A549 (cell line): Measurements from ENCODE around the gene MAGEA8. TPM values are rescaled to one million over a fixed set of nuclear protein-coding genes. Genes with fewer than 3 reads are reported as not detected.

Experiments
- ATAC-seq, 2 experiments: fragments of 200-7000 bp in 1 of 2; fragments of >200 bp in 1 of 2; cut with Nextera tagmentation in 1 of 2; cut with Tn5 transposase in 1 of 2; 3 replicates each; pipeline versions ENCODE4 v1.8.0 to v1.9.1; 2018 to 2020; ENCODE audit warnings: mild to moderate bottlenecking in 1 of 2, moderate library complexity in 1 of 2
- CTCF ChIA-PET: fragments of 300-600 bp; sonication (Branson Sonifier 250); formaldehyde crosslinking; extraction: SDS; loops from one replicate; lab custom pipeline; 2021; ENCODE audit warnings: antibody characterized with exemption, inconsistent platforms; lab: Yijun Ruan, JAX
- POLR2A ChIA-PET: fragments of 350-600 bp; formaldehyde crosslinking; extraction: SDS; loops from one replicate; lab custom pipeline; 2021; ENCODE audit warnings: antibody characterized with exemption, inconsistent platforms; lab: Yijun Ruan, JAX
- DNase-seq, 2 experiments: peaks; one replicate each; pipeline versions ENCODE4 v3.0.0 to v3.0.0-alpha.2; 2011 to 2016; ENCODE audit warnings: low read depth in 1 of 2, low spot score in 1 of 2
- FAIRE-seq: peaks from 2 replicates; lab custom pipeline; 2011; peaks lifted over from hg19 to GRCh38; lab: Jason Lieb, UNC
- H3K27ac ChIP-seq, 2 experiments: fragments of >200 bp; sonication (Bioruptor Twin); formaldehyde crosslinking; 3 replicates each; pipeline ENCODE4 v1.5.1; 2016 to 2017
- H3K4me1 ChIP-seq: fragments of >200 bp; sonication (Bioruptor Twin); formaldehyde crosslinking; 3 replicates; pipeline ENCODE4 v1.6.1; 2016
- H3K4me2 ChIP-seq: fragments of >200 bp; sonication (Bioruptor Twin); formaldehyde crosslinking; 3 replicates; pipeline ENCODE4 v1.6.1; 2016
- H3K4me3 ChIP-seq: fragments of >200 bp; sonication (Bioruptor Twin); formaldehyde crosslinking; 3 replicates; pipeline ENCODE4 v1.5.1; 2016
- H3K9me3 ChIP-seq: fragments of >200 bp; sonication (Bioruptor Twin); formaldehyde crosslinking; 3 replicates; pipeline ENCODE4 v1.6.1; 2016
- CBX8 ChIP-seq: fragments of 200-600 bp; sonication (generic); IDR thresholded peaks from 2 replicates; pipeline ENCODE4 v1.6.1; 2016
- CHD2 ChIP-seq: fragments of 150-350 bp; IDR thresholded peaks from 2 replicates; pipeline ENCODE4 v1.6.1; 2014; ENCODE audit warnings: low read length; ENCODE audit not compliant: partially characterized antibody
- CHD4 ChIP-seq: fragments of 200-600 bp; sonication (generic); IDR thresholded peaks from 2 replicates; pipeline ENCODE4 v1.6.1; 2016; ENCODE audit warnings: antibody characterized with exemption, mild to moderate bottlenecking, borderline replicate concordance
- CTCF ChIP-seq: fragments of >200 bp; sonication (Bioruptor Twin); formaldehyde crosslinking; IDR thresholded peaks from 3 replicates; pipeline ENCODE4 v1.5.1; 2016
- ELK1 ChIP-seq: fragments of 150-350 bp; IDR thresholded peaks from 2 replicates; pipeline ENCODE4 v1.6.1; 2014; ENCODE audit warnings: low read depth, mild to moderate bottlenecking, low read length
- HES2 ChIP-seq: fragments of >200 bp; sonication (Bioruptor Twin); formaldehyde crosslinking; IDR thresholded peaks from 2 replicates; pipeline ENCODE4 v1.6.1; 2016
- HOXB13 ChIP-seq: fragments of 250-450 bp; sonication (Bioruptor Pico); IDR thresholded peaks from 2 replicates; pipeline ENCODE4 v1.5.0; 2020; ENCODE audit warnings: low read depth, mild to moderate bottlenecking, moderate library complexity
- HOXB5 ChIP-seq: fragments of 250-450 bp; sonication (Bioruptor Pico); IDR thresholded peaks from 2 replicates; pipeline ENCODE4 v1.5.0; 2020; ENCODE audit warnings: mild to moderate bottlenecking, moderate library complexity
- KDM5A ChIP-seq: fragments of 200-600 bp; sonication (generic); IDR thresholded peaks from 2 replicates; pipeline ENCODE4 v1.6.1; 2016; ENCODE audit warnings: antibody characterized with exemption, mild to moderate bottlenecking
- MAFK ChIP-seq: fragments of 450-650 bp; IDR thresholded peaks from 2 replicates; pipeline ENCODE4 v1.6.1; 2014; ENCODE audit not compliant: partially characterized antibody
- MAZ ChIP-seq: fragments of 150-350 bp; IDR thresholded peaks from 2 replicates; pipeline ENCODE4 v1.6.1; 2014; ENCODE audit warnings: antibody characterized with exemption, low read depth, low read length, borderline replicate concordance
- NPAS2 ChIP-seq: fragments of 250-450 bp; sonication (Bioruptor Pico); IDR thresholded peaks from 2 replicates; pipeline ENCODE4 v1.8.0; 2022; ENCODE audit warnings: mild to moderate bottlenecking, moderate library complexity, borderline replicate concordance
- POLR2AphosphoS2 ChIP-seq: conservative IDR thresholded peaks from 2 replicates; pipeline ENCODE4 v1.6.1; 2012; ENCODE audit warnings: low read length, improper control_type of control experiment, inconsistent platforms
- RAD21 ChIP-seq, 2 experiments: fragments of >200 bp in 1 of 2; sonication (Bioruptor Twin) in 1 of 2; formaldehyde crosslinking in 1 of 2; IDR thresholded peaks in 1 of 2; conservative IDR thresholded peaks in 1 of 2; 2 replicates in 1 of 2; 3 replicates in 1 of 2; pipeline ENCODE4 v1.6.1; 2012 to 2018; ENCODE audit warnings: inconsistent platforms in 1 of 2
- REST ChIP-seq: fragments of 200-600 bp; sonication (generic); IDR thresholded peaks from 2 replicates; pipeline ENCODE4 v1.6.1; 2016; ENCODE audit warnings: antibody characterized with exemption, mild to moderate bottlenecking, moderate library complexity
- RFX5 ChIP-seq: fragments of 450-650 bp; IDR thresholded peaks from 2 replicates; pipeline ENCODE4 v1.7.1; 2014; ENCODE audit warnings: antibody characterized with exemption, mild to moderate bottlenecking, moderate library complexity
- TP53 ChIP-seq: fragments of 250-450 bp; sonication (Bioruptor Pico); IDR thresholded peaks from 2 replicates; pipeline ENCODE4 v1.5.0; 2021; ENCODE audit warnings: mild to moderate bottlenecking, moderate library complexity
- ZSCAN20 ChIP-seq: fragments of 250-450 bp; sonication (Bioruptor Pico); IDR thresholded peaks from 2 replicates; pipeline ENCODE4 v1.8.0; 2022; ENCODE audit warnings: mild to moderate bottlenecking, moderate library complexity
- WGBS: methylation state at CpG from one replicate; pipeline ENCODE4 v1.1.6; 2017; ENCODE audit errors: missing lambda C conversion rate; 5-methylcytosine and 5-hydroxymethylcytosine counted together
- polyA plus RNA-seq, 4 experiments: library from polyadenylated mRNA; depleted of rRNA in 3 of 4; stranded (reverse); fragments of >200 nt; fragmentation: RNase III in 1 of 4; extraction: RNeasy Plus Mini Kit Qiagen cat#74134 plus additional on column Dnase treatment in 1 of 4; gene quantifications; 2 replicates in 3 of 4; 3 replicates in 1 of 4; pipeline ENCODE4 v1.2.3, GENCODE V29; 2011 to 2017
- TF ChIP-seq, protein P1 (sequence below): fragments of 450-650 bp; IDR thresholded peaks from 2 replicates; pipeline ENCODE4 v1.6.1; 2014; ENCODE audit warnings: antibody characterized with exemption

MAGEA8 gene
- polyA plus RNA-seq, 2 of the 4 experiments (the other 2 are of a cell fraction) = not detected

GRCh38 chrX:149867488-149867887 lies 13.5 kb upstream of the MAGEA8 start:
- Histone ChIP-seq H3K4me1 (no peaks in the 10 kb centered on the region), H3K4me2 (no peak overlapping the region), H3K4me3 (no peak overlapping the region), H3K27ac (no peak overlapping the region), H3K9me3 (no peaks in the 10 kb centered on the region)
- TF ChIP-seq MAFK = peak; percentile 38
- no peak for TF ChIP-seq RAD21 (conservative IDR thresholded peaks at IDR 0.05 in 1 of 2, IDR thresholded peaks at IDR 0.05 in 1 of 2)
- ATAC-seq = no peak
- WGBS = 65% methylated on average over 3 of the region's 3 CpGs
- no peak for FAIRE-seq
- POLR2A ChIA-PET = no interaction called here
- no peak for DNase-seq
- CTCF ChIA-PET = interaction anchor here (0.6 kb wide), 1 partner anchor 48 kb away, joined by 3 read pairs; no protein-coding TSS in a partner anchor

GRCh38 chrX:149870840-149871239 lies 10.1 kb upstream of the MAGEA8 start:
- ChIA-PET CTCF (no interaction called here), POLR2A (no interaction called here)
- no peak overlapping the region for H3K27ac ChIP-seq
- WGBS = 38% methylated on average over 2 of the region's 2 CpGs
- FAIRE-seq (no peak), DNase-seq (no peak), ATAC-seq (no peak)
- no peaks in the 10 kb centered on the region for H3K4me1 ChIP-seq
- TF ChIP-seq REST = no peak
- no peak for TF ChIP-seq RFX5
- TF ChIP-seq HOXB13 = no peak
- no peak for TF ChIP-seq HES2
- no peak for TF ChIP-seq CHD4
- no peak for TF ChIP-seq HOXB5 (CRISPR knock-in tag)
- TF ChIP-seq NPAS2 (CRISPR knock-in tag) = no peak
- TF ChIP-seq CBX8 = no peak
- TF ChIP-seq ZSCAN20 (CRISPR knock-in tag) = no peak
- TF ChIP-seq TP53 = no peak
- TF ChIP-seq CTCF = no peak
- no peaks in the 10 kb centered on the region for H3K9me3 ChIP-seq
- no peak overlapping the region for H3K4me2 ChIP-seq
- H3K4me3 ChIP-seq = no peak overlapping the region

DNA sequence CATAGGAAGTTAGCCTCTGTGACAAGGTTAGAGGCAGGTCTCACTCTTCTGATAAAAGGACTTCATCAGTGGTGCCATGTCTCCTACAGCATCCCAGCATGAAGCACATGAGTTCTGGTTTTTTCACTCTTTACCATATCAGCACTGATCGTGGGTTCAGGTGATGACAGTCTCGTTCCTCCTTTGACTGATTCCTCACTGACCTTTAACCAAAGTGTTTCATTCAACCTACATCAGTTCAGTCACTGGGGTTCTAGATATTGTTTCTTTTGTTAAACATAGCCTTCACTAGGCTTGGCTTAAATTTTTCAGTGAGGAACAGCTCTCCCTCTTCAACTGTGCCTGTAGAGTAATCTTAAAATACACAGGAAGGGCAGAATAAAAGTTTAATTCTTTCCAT lies 9.6 kb upstream of the MAGEA8 start:
- CTCF ChIA-PET = interaction anchor here (1.0 kb wide), 1 partner anchor 12 kb away, joined by 3 read pairs; no protein-coding TSS in a partner anchor
- FAIRE-seq = no peak
- Histone ChIP-seq H3K9me3 (no peaks in the 10 kb centered on the region), H3K4me1 (no peaks in the 10 kb centered on the region), H3K27ac (no peak overlapping the region), H3K4me3 (no peak overlapping the region), H3K4me2 (no peak overlapping the region)
- ATAC-seq = no peak
- 22% methylated on average over 2 of the region's 2 CpGs for WGBS
- TF ChIP-seq POLR2AphosphoS2 (no peak), MAZ (no peak), HES2 (no peak), CHD2 (no peak), HOXB13 (no peak), ELK1 (no peak), KDM5A (no peak), RFX5 (no peak)
- TF ChIP-seq, protein P1, sequence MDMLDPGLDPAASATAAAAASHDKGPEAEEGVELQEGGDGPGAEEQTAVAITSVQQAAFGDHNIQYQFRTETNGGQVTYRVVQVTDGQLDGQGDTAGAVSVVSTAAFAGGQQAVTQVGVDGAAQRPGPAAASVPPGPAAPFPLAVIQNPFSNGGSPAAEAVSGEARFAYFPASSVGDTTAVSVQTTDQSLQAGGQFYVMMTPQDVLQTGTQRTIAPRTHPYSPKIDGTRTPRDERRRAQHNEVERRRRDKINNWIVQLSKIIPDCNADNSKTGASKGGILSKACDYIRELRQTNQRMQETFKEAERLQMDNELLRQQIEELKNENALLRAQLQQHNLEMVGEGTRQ = no peak
- POLR2A ChIA-PET = no interaction called here
- DNase-seq = no peak
